ENCODE data around the gene PARP11.
A peak's percentile ranks its signal among the peaks of the same experiment; 100 is the strongest.
"Not testable (repeated sequence)": the region's sequence is repeated elsewhere in the genome, so short reads cannot be mapped to it uniquely, and the experiment has no call there.

The PARP11 gene

GRCh38 chr12:3882406-3882805, 9.2 kb upstream of the PARP11 start:
- DNase-seq = no peak

GRCh38 chr12:3881281-3881950, 8.2 kb upstream of the PARP11 start:
- no peak for DNase-seq

DNA sequence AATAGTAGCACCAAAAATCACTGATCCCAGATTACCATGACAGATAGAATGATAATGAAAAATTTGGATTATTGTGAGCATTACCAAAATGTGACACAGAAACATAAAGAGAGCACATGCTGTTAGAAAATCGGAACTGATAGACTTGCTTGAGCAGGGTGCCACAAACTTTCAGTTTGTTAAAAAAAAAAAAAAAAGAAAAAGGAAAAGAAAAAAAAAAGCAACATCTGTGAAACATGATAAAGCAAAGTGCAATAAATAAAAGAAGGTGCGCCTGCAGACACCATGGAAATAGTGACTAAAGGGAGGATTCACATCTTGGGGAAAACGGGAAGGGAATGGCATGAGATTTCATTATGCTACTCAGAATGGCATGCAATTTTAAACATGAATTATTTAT, 6.6 kb upstream of the PARP11 start:
- DNase-seq = no peak

- DNase-seq = no peak
These were observed 1.8 kb downstream of the PARP11 start for GRCh38 chr12:3871356-3871755.

DNA sequence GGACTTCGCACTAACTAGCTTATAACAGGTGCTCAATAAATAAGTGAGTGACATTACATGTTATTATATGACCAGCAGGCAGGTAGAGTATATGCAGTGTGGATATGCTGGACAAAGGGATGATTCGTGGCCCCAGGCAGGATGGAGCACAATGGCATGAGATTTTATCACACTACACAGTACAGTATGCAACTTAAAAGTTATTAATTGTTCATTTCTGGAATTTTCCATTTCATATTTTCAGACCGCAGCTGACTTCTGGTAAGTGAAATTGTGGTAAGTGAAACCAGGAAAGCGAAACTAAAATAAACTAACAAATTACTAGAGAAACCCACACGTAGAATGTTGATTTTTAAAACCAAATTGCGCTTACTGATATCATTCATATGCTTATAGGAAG, 3.3 kb downstream of the PARP11 start:
- DNase-seq = peak; percentile 79

- DNase-seq = no peak
These were observed 3.8 kb downstream of the PARP11 start for GRCh38 chr12:3869433-3869832.

DNA sequence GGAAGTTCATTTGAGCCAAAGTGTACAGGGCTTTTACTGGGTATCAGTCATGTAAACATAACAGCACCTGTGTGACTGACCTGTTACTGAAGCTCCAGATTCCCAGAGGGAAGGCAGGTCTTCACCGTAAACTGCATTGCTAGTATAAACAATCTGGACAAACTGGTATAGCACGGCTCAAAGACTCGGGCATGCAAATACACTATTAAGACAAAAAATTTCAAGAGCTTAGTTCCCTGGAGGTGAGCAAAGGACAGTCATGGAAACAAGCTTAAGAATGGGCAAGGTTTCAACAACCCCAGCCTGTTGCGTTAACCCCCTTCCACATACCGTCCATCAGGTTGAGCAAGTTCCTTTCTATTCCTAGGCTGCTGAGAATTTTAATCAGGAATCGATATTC, 9.4 kb downstream of the PARP11 start:
- no peak for DNase-seq

DNA sequence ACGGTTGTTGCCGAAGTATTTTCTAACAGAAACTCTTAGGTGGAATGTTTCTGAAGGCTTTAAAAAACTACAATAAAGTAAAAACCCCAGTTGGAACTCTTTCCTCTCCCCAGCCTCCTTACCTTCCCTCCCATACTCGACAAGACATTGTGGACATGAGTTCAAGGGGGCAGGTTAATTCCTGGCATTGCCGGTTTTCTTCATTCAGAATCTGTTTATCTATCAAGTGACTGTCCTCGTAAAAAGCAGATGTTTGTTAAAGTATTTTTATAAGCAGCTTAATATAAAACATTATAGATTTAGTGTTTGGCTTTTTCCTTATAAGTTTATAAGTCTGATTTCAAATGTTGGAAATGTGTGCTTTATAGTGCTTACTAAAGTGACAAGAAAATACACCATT, 30.7 kb downstream of the PARP11 start:
- DNase-seq = no peak

DNA sequence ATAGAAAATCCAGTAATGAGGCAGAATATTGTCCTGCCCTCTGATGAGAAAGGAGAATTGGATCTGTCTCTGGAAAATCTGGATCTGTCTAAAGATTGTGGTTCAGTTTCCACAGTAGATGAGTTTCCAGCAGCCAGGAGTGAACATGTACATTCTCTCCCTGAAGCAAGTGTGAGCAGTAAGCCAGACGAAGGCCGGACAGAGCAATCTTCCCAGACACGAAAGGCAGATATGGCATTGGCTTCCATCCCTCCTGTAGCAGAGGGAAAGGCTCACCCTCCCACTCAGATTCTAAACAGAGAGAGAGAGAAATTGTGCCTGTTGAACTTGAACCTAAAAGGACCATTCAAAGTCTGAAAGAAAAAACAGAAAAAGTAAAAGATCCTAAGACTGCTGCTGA, 31.4 kb downstream of the PARP11 start:
- no peak for DNase-seq

GRCh38 chr12:3840833-3841232, 32.4 kb downstream of the PARP11 start:
- DNase-seq = not testable (repeated sequence)

- not testable (repeated sequence) for DNase-seq
These were observed 33.5 kb downstream of the PARP11 start for GRCh38 chr12:3839745-3840144.

DNA sequence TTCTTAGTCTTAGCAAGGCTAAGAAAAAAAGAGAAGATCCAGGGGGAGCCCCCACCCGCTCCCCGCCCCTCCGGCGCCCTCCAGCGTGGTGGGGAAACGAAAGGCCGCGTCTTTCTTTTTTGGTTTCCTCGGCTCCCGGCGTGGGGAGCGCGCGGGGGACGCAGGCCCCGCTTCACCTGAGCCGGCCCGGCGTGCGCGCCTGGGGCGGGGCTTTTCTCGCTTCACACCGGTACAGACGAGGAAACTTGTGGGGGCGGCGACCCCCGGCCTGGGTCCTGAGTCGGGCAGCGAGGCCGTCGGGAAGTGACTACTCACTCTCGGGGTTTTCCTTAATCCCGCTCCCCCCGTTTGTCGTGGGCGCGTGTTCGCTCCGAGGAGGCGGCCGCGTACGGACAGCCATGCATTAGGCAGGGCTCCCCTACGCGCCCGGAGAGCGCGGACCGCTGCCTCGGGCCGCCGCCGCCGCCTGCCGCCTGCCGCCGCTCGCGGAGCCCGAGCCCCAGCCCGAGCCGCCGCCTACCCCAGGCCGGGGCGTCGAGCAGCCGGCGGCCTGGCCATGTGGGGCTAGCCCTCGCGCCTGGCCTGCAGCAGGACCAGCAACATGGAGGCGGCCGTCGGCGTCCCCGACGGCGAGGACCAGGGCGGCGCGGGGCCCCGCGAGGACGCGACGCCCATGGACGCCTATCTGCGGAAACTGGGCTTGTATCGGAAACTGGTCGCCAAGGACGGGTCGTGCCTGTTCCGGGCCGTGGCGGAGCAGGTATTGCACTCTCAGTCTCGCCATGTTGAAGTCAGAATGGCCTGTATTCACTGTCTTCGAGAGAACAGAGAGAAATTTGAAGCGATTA, 34.3 kb downstream of the PARP11 start:
- peak; percentile 54 for DNase-seq

DNA sequence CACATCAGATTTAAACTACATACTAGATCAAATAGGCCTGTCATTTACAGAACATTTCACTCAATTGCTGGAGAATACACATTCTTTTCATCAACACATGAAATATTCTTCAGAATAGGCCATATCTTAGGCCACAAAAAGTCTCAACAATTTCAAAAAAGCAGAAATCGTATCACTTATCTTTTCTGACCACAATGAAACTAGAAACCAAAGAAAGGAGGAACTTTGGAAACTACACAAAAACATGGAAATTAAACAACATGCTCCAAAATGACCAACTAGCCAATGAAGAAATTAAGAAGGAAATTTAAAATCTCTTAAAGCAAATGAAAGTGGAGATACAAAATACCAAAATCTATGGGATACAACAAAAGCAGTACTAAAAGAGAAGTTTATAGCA, 35.1 kb downstream of the PARP11 start:
- peak; percentile 85 for DNase-seq

GRCh38 chr12:3837049-3837448, 36.1 kb downstream of the PARP11 start:
- DNase-seq = no peak

DNA sequence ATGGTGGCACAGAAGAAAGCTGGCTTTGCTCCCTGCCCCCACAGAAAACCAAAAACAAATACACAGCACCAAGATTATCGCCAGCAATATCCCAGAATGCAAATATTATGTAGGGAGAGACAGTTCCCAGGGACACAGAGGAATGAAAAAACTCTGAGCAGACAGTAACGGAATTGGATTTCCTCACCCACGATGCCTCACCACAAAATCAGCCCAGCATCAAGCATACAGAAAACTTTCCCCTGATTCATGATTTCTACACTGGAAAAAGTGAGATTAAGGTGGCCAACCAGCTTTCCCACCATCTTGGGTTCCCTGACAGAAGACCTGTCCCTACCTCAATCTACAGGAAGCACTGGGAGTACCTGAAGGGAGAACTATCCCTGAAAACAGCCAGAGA, 36.6 kb downstream of the PARP11 start:
- DNase-seq = peak; percentile 30

GRCh38 chr12:3835914-3836313, 37.3 kb downstream of the PARP11 start:
- no peak for DNase-seq

DNA sequence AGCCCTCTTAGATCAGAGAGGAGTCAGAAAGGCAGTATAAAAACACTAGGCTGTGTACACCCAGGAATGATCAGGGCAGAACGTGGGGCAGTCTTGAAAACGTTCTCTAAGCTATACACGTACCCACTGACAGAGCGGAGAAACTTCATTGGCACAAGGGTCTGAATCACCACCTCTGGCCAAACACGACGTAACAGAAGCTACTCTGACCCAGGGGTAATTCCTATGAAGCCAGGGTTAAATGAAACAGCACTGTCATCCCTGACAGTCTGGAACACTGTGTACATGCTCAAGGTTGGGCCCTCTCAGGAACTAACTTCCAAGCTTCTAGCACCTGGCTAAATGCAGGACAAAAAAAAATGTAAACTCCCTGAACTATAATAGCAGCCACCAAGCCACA, 38.4 kb downstream of the PARP11 start:
- DNase-seq = peak; percentile 21

DNA sequence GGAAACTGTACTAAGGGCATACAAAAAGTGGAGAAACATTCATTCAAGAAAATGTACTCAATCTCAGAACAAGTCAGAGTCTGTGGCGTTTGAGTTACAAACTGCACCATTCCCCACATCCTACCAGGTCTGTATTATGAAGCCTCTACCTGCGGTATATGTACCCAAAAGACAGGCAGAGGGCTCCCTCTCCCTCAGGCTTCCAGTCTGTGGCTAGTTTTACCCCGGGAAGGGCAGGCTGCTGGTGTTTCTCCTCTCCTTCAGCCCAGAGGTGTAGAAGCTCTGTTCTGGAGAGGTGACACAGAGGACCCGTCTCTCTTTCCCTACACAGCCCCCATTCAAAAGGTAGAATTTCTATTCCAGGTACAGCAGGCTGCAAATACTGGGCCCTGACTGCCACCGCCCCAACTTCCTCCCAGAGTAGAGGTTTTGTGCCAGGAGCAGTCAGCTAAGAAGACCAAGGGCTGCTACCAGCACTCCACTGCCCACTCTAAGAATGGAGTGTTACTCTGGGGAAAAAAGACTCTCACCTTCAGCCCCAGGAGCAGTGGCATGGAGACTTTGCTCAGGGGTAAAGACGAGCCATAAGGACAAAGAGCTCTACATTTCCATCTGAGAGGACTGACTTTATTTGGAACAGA, 39.4 kb downstream of the PARP11 start:
- no peak for DNase-seq

- no peak for DNase-seq
These were observed 40.5 kb downstream of the PARP11 start for GRCh38 chr12:3832738-3833137.

DNA sequence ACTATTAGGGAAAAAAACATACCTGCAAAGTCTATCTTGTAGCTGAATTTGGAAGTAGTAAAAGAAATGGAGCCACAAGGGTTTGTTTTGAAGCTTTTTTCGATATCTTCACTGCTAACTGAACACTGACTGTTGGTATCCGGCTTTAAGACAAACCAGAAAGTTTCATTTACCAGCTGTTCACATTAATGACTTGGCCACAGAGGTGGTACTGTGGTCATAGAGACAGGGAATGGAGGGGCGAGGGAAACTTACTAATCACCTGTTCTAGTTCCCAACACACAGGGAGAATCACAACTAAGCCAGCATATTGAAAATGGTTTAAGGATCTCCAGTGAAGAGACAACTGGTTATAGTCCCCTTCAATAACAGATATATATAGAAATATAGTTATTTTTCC, 44.3 kb downstream of the PARP11 start:
- no peak for DNase-seq

DNA sequence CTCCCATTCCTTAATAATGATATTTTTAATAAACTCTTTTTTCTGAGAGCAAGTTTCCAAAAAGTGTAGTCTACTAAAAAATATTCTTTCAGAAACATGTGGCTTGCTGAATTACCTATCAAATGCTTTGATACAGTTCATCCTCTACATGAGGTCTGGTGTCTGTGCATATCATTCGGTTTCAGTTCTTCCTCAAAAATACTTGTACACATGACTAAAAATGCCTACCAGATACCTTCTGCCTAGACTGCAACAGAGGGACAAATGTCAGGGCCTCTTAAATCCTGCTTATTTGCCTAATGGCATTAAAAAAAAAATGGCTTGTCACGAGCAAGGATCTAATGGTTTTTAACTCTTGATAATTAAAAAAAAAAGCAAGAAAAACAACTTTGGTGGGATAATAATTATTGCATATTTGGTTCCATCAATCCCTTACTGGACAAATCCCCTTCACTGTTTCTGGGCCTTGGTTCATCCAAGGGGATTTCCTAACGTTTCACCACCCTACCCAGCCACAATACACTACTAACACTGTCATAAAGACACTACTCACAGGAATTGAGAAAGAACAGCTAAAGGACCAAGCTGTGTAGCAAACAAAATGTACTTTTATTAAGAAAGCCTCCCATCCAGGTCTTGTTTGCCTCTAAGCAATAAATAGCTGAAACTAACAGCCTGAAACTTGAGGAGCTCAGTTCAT, 45.7 kb downstream of the PARP11 start:
- peak; percentile 38 for DNase-seq

GRCh38 chr12:3821441-3821840, 51.8 kb downstream of the PARP11 start:
- no peak for DNase-seq

DNA sequence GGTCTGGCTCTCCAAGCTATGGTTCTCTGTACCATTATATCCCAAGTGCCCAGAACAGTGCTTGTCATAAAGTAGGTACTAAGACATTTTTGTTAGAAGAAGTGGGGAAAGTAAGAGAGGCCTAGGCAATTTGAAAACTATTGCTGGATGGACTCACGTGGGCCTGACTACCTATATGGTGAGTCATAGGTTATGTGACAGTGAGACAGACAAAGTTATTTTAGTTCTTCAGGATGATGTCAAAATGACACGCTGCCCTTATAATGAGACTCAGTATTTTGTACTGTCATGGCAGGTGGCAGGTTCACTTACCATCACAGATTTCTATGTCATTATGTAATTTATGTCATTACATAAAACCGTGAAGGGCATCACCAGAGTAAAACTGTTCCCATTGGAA, 53.1 kb downstream of the PARP11 start:
- DNase-seq = peak; percentile 7

Measured in inflammatory macrophage treated with lipopolysaccharide for 4 hours (primary cell).